K562 (cell line): ENCODE measurements around the gene KDELR3. TPM values are rescaled to one million over a fixed set of nuclear protein-coding genes. Genes with fewer than 3 reads are reported as not detected.
A peak's percentile ranks its signal among the peaks of the same experiment; 100 is the strongest.

ENCODE experiments used
- ARID2 ChIP-seq: fragments of 450-650 bp; IDR thresholded peaks from 2 replicates; pipeline ENCODE4 v1.6.1; 2017; ENCODE audit warnings: antibody characterized with exemption, mild to moderate bottlenecking
- ATF1 ChIP-seq, 2 experiments: fragments of 450-650 bp in 1 of 2; IDR thresholded peaks; 2 replicates each; pipeline ENCODE4 v1.6.1; 2016; ENCODE audit warnings: missing compliant biosample characterization in 1 of 2, missing genetic modification characterization in 1 of 2
- E2F4 ChIP-seq: sonication (generic); formaldehyde crosslinking; IDR thresholded peaks from 2 replicates; pipeline ENCODE4 v1.8.0; 2022; ENCODE audit warnings: mild to moderate bottlenecking, low read depth, missing genetic modification reagents
- FOSL1 ChIP-seq: fragments of 200-800 bp; sonication (Bioruptor generic); conservative IDR thresholded peaks from 2 replicates; pipeline ENCODE4 v1.6.1; 2016; ENCODE audit warnings: missing genetic modification characterization, missing compliant biosample characterization
- KLF13 ChIP-seq: fragments of 450-650 bp; IDR thresholded peaks from 2 replicates; pipeline ENCODE4 v1.6.1; 2016; ENCODE audit warnings: missing genetic modification characterization, low read depth, mild to moderate bottlenecking, missing compliant biosample characterization, moderate library complexity, borderline replicate concordance
- NBN ChIP-seq: fragments of 450-650 bp; IDR thresholded peaks from 2 replicates; pipeline ENCODE4 v1.6.1; 2016; ENCODE audit warnings: low read depth, mild to moderate bottlenecking
- NFRKB ChIP-seq: fragments of 450-650 bp; IDR thresholded peaks from 2 replicates; pipeline ENCODE4 v1.6.1; 2016; ENCODE audit warnings: low read depth
- NR0B1 ChIP-seq: fragments of 450-650 bp; IDR thresholded peaks from one replicate; pipeline ENCODE4 v1.6.1; 2018; ENCODE audit warnings: mild to moderate bottlenecking, moderate library complexity; ENCODE audit not compliant: partially characterized antibody
- PBX2 ChIP-seq, 2 experiments: IDR thresholded peaks in 1 of 2; conservative IDR thresholded peaks in 1 of 2; 2 replicates each; pipeline ENCODE4 v1.6.1; 2016; ENCODE audit warnings: low read depth in 2 of 2, mild to moderate bottlenecking in 1 of 2, missing compliant biosample characterization in 1 of 2, missing genetic modification characterization in 1 of 2, moderate library complexity in 1 of 2
- POLR2G ChIP-seq: fragments of 200-400 bp; formaldehyde crosslinking; IDR thresholded peaks from 2 replicates; pipeline ENCODE4 v1.6.1; 2017; ENCODE audit warnings: low read depth, mild to moderate bottlenecking, antibody characterized with exemption, low read length, moderate library complexity
- RBM22 ChIP-seq: fragments of 200-400 bp; formaldehyde crosslinking; IDR thresholded peaks from 2 replicates; pipeline ENCODE4 v1.6.1; 2018; ENCODE audit warnings: low read length, low read depth; ENCODE audit not compliant: poor library complexity, severe bottlenecking
- TRIM24 ChIP-seq, 2 experiments: fragments of 450-650 bp; IDR thresholded peaks; 2 replicates each; pipeline ENCODE4 v1.6.1; 2016
- TRIM25 ChIP-seq: fragments of 450-650 bp; IDR thresholded peaks from 2 replicates; pipeline ENCODE4 v1.7.0; 2016; ENCODE audit warnings: borderline replicate concordance
- USF2 ChIP-seq: sonication (generic); formaldehyde crosslinking; IDR thresholded peaks from 2 replicates; pipeline ENCODE4 v1.5.0; 2020; ENCODE audit warnings: missing genetic modification reagents
- ZFPM2 ChIP-seq: fragments of 250-450 bp; sonication (Bioruptor Pico); IDR thresholded peaks from 2 replicates; pipeline ENCODE4 v1.5.1; 2022; ENCODE audit warnings: mild to moderate bottlenecking
- ZNF224 ChIP-seq: sonication (generic); formaldehyde crosslinking; IDR thresholded peaks from 2 replicates; pipeline ENCODE4 v1.8.0; 2022; ENCODE audit warnings: mild to moderate bottlenecking, missing genetic modification reagents
- ZNF584 ChIP-seq: fragments of 200-800 bp; sonication (Bioruptor generic); IDR thresholded peaks from 2 replicates; pipeline ENCODE4 v1.6.1; 2016; ENCODE audit warnings: low read depth, mild to moderate bottlenecking, missing genetic modification characterization, missing compliant biosample characterization
- ZNF586 ChIP-seq: fragments of 450-650 bp; formaldehyde crosslinking; conservative IDR thresholded peaks from 2 replicates; pipeline ENCODE4 v1.4.0; 2020; ENCODE audit warnings: mild to moderate bottlenecking, moderate library complexity
- polyA plus RNA-seq, 8 experiments: library from polyadenylated mRNA; depleted of rRNA in 4 of 8; stranded (reverse) in 5 of 8; unstranded in 3 of 8; fragments of >200 nt; fragmentation: Nextera tagmentation in 2 of 8; fragmentation: Illumina TruSeq in 1 of 8; extraction: Ambion mirVana in 2 of 8; extraction: Trizol in 1 of 8; gene quantifications; 2 replicates each; pipeline versions ENCODE4 v1.2.1 to v1.2.3, GENCODE V29; 2011 to 2014; ENCODE audit warnings: inconsistent platforms in 1 of 8, missing spikeins in 1 of 8
- total RNA-seq, 7 experiments: library from RNA; depleted of rRNA in 6 of 7; stranded (reverse); fragments of >200 nt in 6 of 7; fragmentation: Illumina TruSeq in 2 of 7; extraction: Trizol in 2 of 7; gene quantifications; 2 replicates each; pipeline versions ENCODE4 v1.2.1 to v1.2.3, GENCODE V29; 2011 to 2021; ENCODE audit warnings: low replicate concordance in 1 of 7
- TF ChIP-seq, protein P1 (sequence below): IDR thresholded peaks from 2 replicates; pipeline ENCODE4 v1.6.1; 2011; ENCODE audit not compliant: insufficient read length; ENCODE audit errors: extremely low read depth

Gene KDELR3
- total and polyA plus RNA-seq, 9 of the 15 experiments (the other 6 are each of a cell fraction or from before 2014, with no cell fraction given), result 7.1 to 44.8 (median 9.6) TPM

DNA sequence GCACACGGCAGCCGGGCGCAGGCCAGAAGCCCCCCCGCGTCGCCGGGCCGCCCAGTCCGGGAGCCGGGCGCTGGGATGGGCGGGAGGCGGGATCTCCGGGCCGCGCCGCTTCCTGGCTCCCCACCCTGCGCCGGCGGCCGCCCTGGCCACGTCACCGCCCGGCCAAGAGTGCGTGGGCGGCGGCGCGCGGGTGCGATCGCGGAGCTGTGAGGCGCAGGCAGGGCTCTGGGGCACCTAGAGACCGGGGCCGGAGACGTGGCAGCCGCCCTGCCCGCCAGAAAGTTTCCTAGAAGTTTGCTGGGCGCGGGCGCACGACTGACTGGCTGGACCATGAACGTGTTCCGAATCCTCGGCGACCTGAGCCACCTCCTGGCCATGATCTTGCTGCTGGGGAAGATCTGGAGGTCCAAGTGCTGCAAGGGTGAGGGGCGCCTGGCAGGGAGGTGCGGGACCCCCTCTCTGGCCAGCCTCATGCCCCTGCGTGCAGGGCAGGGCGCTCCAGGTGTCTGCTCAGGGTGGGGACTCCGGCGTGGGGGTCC, at the start of gene KDELR3 (continued):
- TF ChIP-seq FOSL1 (tag), result peak; percentile 49; the same call in 1 of the 2 replicates
- TF ChIP-seq ZFPM2 (CRISPR knock-in tag), result no peak
- TF ChIP-seq TRIM24 (IDR thresholded peaks at IDR 0.05), result no peak
- TF ChIP-seq TRIM25, result no peak
- TF ChIP-seq KLF13, result no peak
- TF ChIP-seq USF2 (CRISPR knock-in tag), result no peak
- no peak for TF ChIP-seq NBN
- no peak for TF ChIP-seq ARID2
- TF ChIP-seq, protein P1, sequence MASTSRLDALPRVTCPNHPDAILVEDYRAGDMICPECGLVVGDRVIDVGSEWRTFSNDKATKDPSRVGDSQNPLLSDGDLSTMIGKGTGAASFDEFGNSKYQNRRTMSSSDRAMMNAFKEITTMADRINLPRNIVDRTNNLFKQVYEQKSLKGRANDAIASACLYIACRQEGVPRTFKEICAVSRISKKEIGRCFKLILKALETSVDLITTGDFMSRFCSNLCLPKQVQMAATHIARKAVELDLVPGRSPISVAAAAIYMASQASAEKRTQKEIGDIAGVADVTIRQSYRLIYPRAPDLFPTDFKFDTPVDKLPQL, result no peak
- no peak for TF ChIP-seq E2F4
- TF ChIP-seq ZNF224 (CRISPR knock-in tag), result no peak
- TF ChIP-seq NFRKB, result no peak
- peak; percentile 88 for TF ChIP-seq POLR2G
- no peak for TF ChIP-seq ZNF586
- no peak for TF ChIP-seq RBM22
- no peak for TF ChIP-seq PBX2 (CRISPR knock-in tag; IDR thresholded peaks at IDR 0.05; ENCODE audit: low read depth)
- no peak for TF ChIP-seq PBX2 (tag; conservative IDR thresholded peaks at IDR 0.05; ENCODE audit: low read depth)
- no peak for TF ChIP-seq NR0B1
- TF ChIP-seq ATF1 (CRISPR knock-in tag; IDR thresholded peaks at IDR 0.05), result no peak
- TF ChIP-seq ATF1 (tag; IDR thresholded peaks at IDR 0.05), result peak; percentile 83
- no peak for TF ChIP-seq ZNF584 (CRISPR knock-in tag)
